Neural cell (in vitro differentiated cells): Measurements from ENCODE around the gene ESPL1. TPM values are rescaled to one million over a fixed set of nuclear protein-coding genes. Genes with fewer than 3 reads are reported as not detected.
"Not testable (repeated sequence)": the region's sequence is repeated elsewhere in the genome, so short reads cannot be mapped to it uniquely, and the experiment has no call there.

Experiments used
- H2AFZ ChIP-seq: fragments of 200-600, 300-800 bp; sonication (generic), shearing (Covaris generic); 2 replicates; pipeline ENCODE4 v1.6.0; 2014; ENCODE audit warnings: low read depth, mild to moderate bottlenecking, antibody characterized with exemption, low read length, moderate library complexity
- H3F3A ChIP-seq: fragments of 200-600 bp; shearing (Covaris generic); 2 replicates; pipeline ENCODE4 v1.6.1; 2016; ENCODE audit warnings: mild to moderate bottlenecking, moderate library complexity, mixed read lengths, antibody characterized with exemption, low read length; ENCODE audit not compliant: insufficient read depth, poor library complexity, severe bottlenecking
- H3K27ac ChIP-seq: fragments of 200-600, 300-800 bp; sonication (generic), shearing (Covaris generic); 2 replicates; pipeline ENCODE4 v1.5.1; 2014; ENCODE audit warnings: mild to moderate bottlenecking, low read length, moderate library complexity
- H3K27me3 ChIP-seq: fragments of 300-800, 200-600 bp; sonication (generic), shearing (Covaris generic); 2 replicates; pipeline ENCODE4 v1.6.0; 2014; ENCODE audit warnings: mild to moderate bottlenecking, low read depth, low read length, moderate library complexity; ENCODE audit not compliant: insufficient read depth
- H3K36me3 ChIP-seq: fragments of 300-800, 200-600 bp; sonication (generic), shearing (Covaris generic); 2 replicates; pipeline ENCODE4 v1.5.1; 2014; ENCODE audit warnings: mild to moderate bottlenecking, antibody characterized with exemption, low read length, moderate library complexity; ENCODE audit not compliant: insufficient read depth
- H3K4me2 ChIP-seq: fragments of 300-800, 200-600 bp; sonication (generic), shearing (Covaris generic); 2 replicates; pipeline ENCODE4 v1.6.0; 2014; ENCODE audit warnings: mild to moderate bottlenecking, low read length
- H3K4me3 ChIP-seq: fragments of 300-800, 200-600 bp; sonication (generic), shearing (Covaris generic); 2 replicates; pipeline ENCODE4 v1.5.1; 2014; ENCODE audit warnings: mild to moderate bottlenecking, low read length, moderate library complexity
- H3K79me2 ChIP-seq: fragments of 200-600 bp; shearing (Covaris generic); replicated peaks from 2 replicates; pipeline ENCODE4 v1.6.0; 2014; ENCODE audit warnings: mild to moderate bottlenecking, low read length, moderate library complexity; ENCODE audit not compliant: insufficient read depth
- H3K9ac ChIP-seq: fragments of 300-800, 200-600 bp; sonication (generic), shearing (Covaris generic); 2 replicates; pipeline ENCODE4 v1.6.1; 2016; ENCODE audit warnings: mild to moderate bottlenecking, low read length, mixed read lengths
- H3K9me2 ChIP-seq: fragments of 200-600 bp; shearing (Covaris generic); 2 replicates; pipeline ENCODE4 v1.6.1; 2016; ENCODE audit warnings: mild to moderate bottlenecking, low read length, mixed read lengths; ENCODE audit not compliant: insufficient read depth
- H3K9me3 ChIP-seq: fragments of 200-600, 300-800 bp; sonication (generic), shearing (Covaris generic); 2 replicates; pipeline ENCODE4 v1.6.1; 2016; ENCODE audit warnings: mild to moderate bottlenecking, mixed run types, low read length, moderate library complexity, mixed read lengths
- H4K20me1 ChIP-seq: fragments of 200-600 bp; shearing (Covaris generic); 2 replicates; pipeline ENCODE4 v1.6.1; 2016; ENCODE audit warnings: mild to moderate bottlenecking, mixed run types; ENCODE audit not compliant: insufficient read depth
- CTCF ChIP-seq: fragments of 450-650 bp; IDR thresholded peaks from 2 replicates; pipeline ENCODE4 v1.5.1; 2014; ENCODE audit warnings: antibody characterized with exemption, mild to moderate bottlenecking, moderate library complexity; ENCODE audit not compliant: poor library complexity, severe bottlenecking
- EP300 ChIP-seq: fragments of 450-650 bp; conservative IDR thresholded peaks from 2 replicates; pipeline ENCODE4 v1.6.1; 2014; ENCODE audit warnings: antibody characterized with exemption, mild to moderate bottlenecking, moderate library complexity; ENCODE audit not compliant: poor library complexity, severe bottlenecking
- EZH2 ChIP-seq: fragments of 200-600, 300-800 bp; shearing (Covaris generic), sonication (generic); IDR thresholded peaks from 2 replicates; pipeline ENCODE4 v1.6.1; 2014; ENCODE audit warnings: antibody characterized with exemption, low read length, borderline replicate concordance, mild to moderate bottlenecking; ENCODE audit not compliant: insufficient read depth, poor library complexity, severe bottlenecking
- MXI1 ChIP-seq: fragments of 450-650 bp; conservative IDR thresholded peaks from 2 replicates; pipeline ENCODE4 v1.6.1; 2014; ENCODE audit warnings: antibody characterized with exemption, mild to moderate bottlenecking; ENCODE audit not compliant: poor library complexity, severe bottlenecking
- POLR2AphosphoS5 ChIP-seq: IDR thresholded peaks from 2 replicates; pipeline ENCODE4 v1.6.1; 2012
- RAD21 ChIP-seq: fragments of 450-650 bp; conservative IDR thresholded peaks from 2 replicates; pipeline ENCODE4 v1.6.1; 2014; ENCODE audit warnings: antibody characterized with exemption, mild to moderate bottlenecking, moderate library complexity
- REST ChIP-seq: IDR thresholded peaks from 2 replicates; pipeline ENCODE4 v1.6.1; 2012; ENCODE audit warnings: borderline replicate concordance
- SMC3 ChIP-seq: fragments of 450-650 bp; conservative IDR thresholded peaks from 2 replicates; pipeline ENCODE4 v1.6.1; 2014; ENCODE audit warnings: antibody characterized with exemption, mild to moderate bottlenecking, moderate library complexity; ENCODE audit not compliant: poor library complexity
- TAF1 ChIP-seq: IDR thresholded peaks from 2 replicates; pipeline ENCODE4 v1.6.1; 2012; ENCODE audit warnings: low read depth
- polyA plus RNA-seq: library from polyadenylated mRNA; depleted of rRNA; stranded (reverse); fragments of >200 nt; gene quantifications from 2 replicates; pipeline ENCODE4 v1.2.3, GENCODE V29; 2014

Gene ESPL1
- polyA plus RNA-seq, 1 donor from 2014 or later, result 0.33 TPM

GRCh38 chr12:53330671-53331070 lies 62.6 kb downstream of the ESPL1 start:
- TF ChIP-seq REST, result no peak
- no peak for TF ChIP-seq EZH2
- TF ChIP-seq POLR2AphosphoS5, result no peak
- TF ChIP-seq MXI1, result no peak
- TF ChIP-seq SMC3, result no peak
- no peak for TF ChIP-seq EP300
- no peak for TF ChIP-seq RAD21
- no peak for TF ChIP-seq TAF1
- TF ChIP-seq CTCF, result no peak
- H3K4me2 ChIP-seq, result no peak overlapping the region
- H2AFZ ChIP-seq, result no peak overlapping the region
- no peaks in the 10 kb centered on the region for H3K36me3 ChIP-seq
- H3K9me3 ChIP-seq, result no peaks in the 10 kb centered on the region
- peaks cover 4% of the 10 kb centered on the region for H3K27me3 ChIP-seq
- no peak overlapping the region for H3K4me3 ChIP-seq
- no peak overlapping the region for H3K27ac ChIP-seq
- H3K9me2 ChIP-seq, result no peaks in the 10 kb centered on the region
- no peaks in the 10 kb centered on the region for H3F3A ChIP-seq
- H4K20me1 ChIP-seq, result no peaks in the 10 kb centered on the region
- no peak overlapping the region for H3K9ac ChIP-seq
- H3K79me2 ChIP-seq, result no peaks in the 10 kb centered on the region

GRCh38 chr12:53332339-53332738 lies 64.2 kb downstream of the ESPL1 start:
- not testable (repeated sequence) for H3K79me2 ChIP-seq, H3K27ac ChIP-seq, H3K4me2 ChIP-seq, H3K9me2 ChIP-seq, H3K4me3 ChIP-seq, H3K9ac ChIP-seq, H3K27me3 ChIP-seq, H4K20me1 ChIP-seq, H3K9me3 ChIP-seq, H2AFZ ChIP-seq, H3F3A ChIP-seq, H3K36me3 ChIP-seq

GRCh38 chr12:53332744-53333143 lies 64.6 kb downstream of the ESPL1 start:
- Histone ChIP-seq H3K4me2 (no peak overlapping the region), H3K27ac (no peak overlapping the region), H3K79me2 (no peaks in the 10 kb centered on the region), H4K20me1 (no peaks in the 10 kb centered on the region), H3F3A (no peaks in the 10 kb centered on the region), H2AFZ (no peak overlapping the region), H3K9me2 (no peaks in the 10 kb centered on the region), H3K27me3 (no peaks in the 10 kb centered on the region), H3K4me3 (no peak overlapping the region), H3K36me3 (no peaks in the 10 kb centered on the region), H3K9me3 (no peaks in the 10 kb centered on the region), H3K9ac (no peak overlapping the region)
- no peak for TF ChIP-seq EZH2
- TF ChIP-seq REST, result no peak
- TF ChIP-seq TAF1, result no peak
- TF ChIP-seq MXI1, result no peak
- TF ChIP-seq EP300, result no peak
- no peak for TF ChIP-seq SMC3
- TF ChIP-seq POLR2AphosphoS5, result no peak
- TF ChIP-seq CTCF, result no peak
- no peak for TF ChIP-seq RAD21
